Naive thymus-derived CD4-positive, alpha-beta T cell (primary cell): Measurements from ENCODE around the gene ITPRID2. TPM values are rescaled to one million over a fixed set of nuclear protein-coding genes. Genes with fewer than 3 reads are reported as not detected.

Experiments used
- ATAC-seq: fragments of 150-1000 bp; cut with Tn5 transposase; 2 replicates; pipeline ENCODE4 v1.10.0; 2021; ENCODE audit warnings: mild to moderate bottlenecking, moderate library complexity
- CTCF ChIA-PET: fragments of 350-600 bp; sonication (Branson Sonifier 250); formaldehyde crosslinking; loops from one replicate; lab custom pipeline; 2021; ENCODE audit warnings: antibody characterized with exemption; lab: Charles Lee
- POLR2A ChIA-PET: fragments of 350-600 bp; sonication (Branson Sonifier 250); formaldehyde crosslinking; loops from one replicate; lab custom pipeline; 2021; ENCODE audit warnings: antibody characterized with exemption, inconsistent platforms; lab: Charles Lee
- DNase-seq, 9 donors: peaks; one replicate each; pipeline versions ENCODE4 v3.0.0 to v3.0.0-alpha.2; 2020 to 2022; ENCODE audit warnings: mixed read lengths in 1 of 9
- H3K27ac ChIP-seq: one replicate; pipeline ENCODE4 v1.7.0; 2013; ENCODE audit warnings: mild to moderate bottlenecking, low read depth, low read length, moderate library complexity
- H3K27me3 ChIP-seq, 2 donors: one replicate each; pipeline ENCODE4 v1.7.0; 2013; ENCODE audit warnings: low read length in 2 of 2, mild to moderate bottlenecking in 2 of 2, moderate library complexity in 2 of 2; ENCODE audit not compliant: control insufficient read depth in 2 of 2, insufficient read depth in 2 of 2
- H3K36me3 ChIP-seq, 3 experiments: 1 replicate in 2 of 3; 2 replicates in 1 of 3; pipeline ENCODE4 v1.7.0; 2013; ENCODE audit warnings: low read length in 3 of 3, mild to moderate bottlenecking in 3 of 3, moderate library complexity in 1 of 3; ENCODE audit not compliant: insufficient read depth in 3 of 3, control insufficient read depth in 2 of 3
- H3K4me1 ChIP-seq, 2 donors: one replicate each; pipeline ENCODE4 v1.7.0; 2013; ENCODE audit warnings: low read length in 2 of 2, mild to moderate bottlenecking in 2 of 2, moderate library complexity in 1 of 2; ENCODE audit not compliant: control insufficient read depth in 2 of 2, insufficient read depth in 2 of 2
- H3K4me3 ChIP-seq: 2 replicates; pipeline ENCODE4 v1.7.0; 2013; ENCODE audit warnings: mild to moderate bottlenecking, low read length
- H3K9me3 ChIP-seq, 3 experiments: 1 replicate in 2 of 3; 2 replicates in 1 of 3; pipeline ENCODE4 v1.7.0; 2013; ENCODE audit warnings: low read length in 3 of 3; ENCODE audit not compliant: control insufficient read depth in 2 of 3
- H3K27ac Mint-ChIP-seq, 9 donors: one replicate each; pipeline ENCODE4 v1.8.0; 2020 to 2022; ENCODE audit warnings: mixed read lengths in 9 of 9, mild to moderate bottlenecking in 8 of 9, moderate library complexity in 5 of 9, inconsistent platforms in 2 of 9
- H3K27me3 Mint-ChIP-seq, 5 donors: one replicate each; pipeline ENCODE4 v1.8.0; 2021 to 2022; ENCODE audit warnings: mixed read lengths in 5 of 5, mild to moderate bottlenecking in 1 of 5
- H3K36me3 Mint-ChIP-seq, 5 donors: one replicate each; pipeline ENCODE4 v1.8.0; 2020 to 2022; ENCODE audit warnings: mixed read lengths in 5 of 5, mild to moderate bottlenecking in 3 of 5, inconsistent platforms in 1 of 5
- H3K4me1 Mint-ChIP-seq, 7 donors: one replicate each; pipeline ENCODE4 v1.8.0; 2020 to 2022; ENCODE audit warnings: mixed read lengths in 7 of 7, mild to moderate bottlenecking in 3 of 7, inconsistent platforms in 1 of 7
- H3K4me3 Mint-ChIP-seq, 10 donors: one replicate each; pipeline ENCODE4 v1.8.0; 2020 to 2022; ENCODE audit warnings: mild to moderate bottlenecking in 10 of 10, mixed read lengths in 10 of 10, moderate library complexity in 6 of 10, inconsistent platforms in 2 of 10
- H3K9me3 Mint-ChIP-seq, 11 donors: one replicate each; pipeline ENCODE4 v1.8.0; 2020 to 2022; ENCODE audit warnings: mixed read lengths in 11 of 11, mild to moderate bottlenecking in 4 of 11, inconsistent platforms in 1 of 11, moderate library complexity in 1 of 11
- intact Hi-C, 2 donors: fragments of 100-400 bp; cut with micrococcal nuclease; formaldehyde crosslinking; loops; one replicate each; pipeline ENCODE4 v1.15.1; 2023
- polyA plus RNA-seq, 2 donors: library from polyadenylated mRNA; unstranded; fragments of 300-500 nt; fragmentation: Illumina TruSeq; gene quantifications; one replicate each; pipeline ENCODE4 v1.2.3, GENCODE V29; 2021
- total RNA-seq, 6 experiments: library from RNA in 5 of 6; stranded (reverse) in 5 of 6; gene quantifications; 1 replicate in 5 of 6; 2 replicates in 1 of 6; pipeline ENCODE4 v1.2.3 and lab custom pipeline; 2021 to 2026

Gene ITPRID2
- total and polyA plus RNA-seq, 7 experiments from 2014 or later, result 3.9 to 90.9 (median 42.4) TPM

- DNase-seq (no peak), ATAC-seq (no peak)
- intact Hi-C loops, result loop anchor here (1.0 to 10.0 kb wide), 11 partner anchors 11 to 1232 kb away; partner anchors contain the start of genes NCKAP1 (in 2 of the 2), DNAJC10 (in 1 of the 2), ITGA4 (in 1 of the 2) and NUP35 (in 1 of the 2)
- Mint-ChIP-seq H3K9me3 (no peaks in the 10 kb centered on the region), H3K36me3 (peaks cover 0 to 12% (median 0%) of the 10 kb centered on the region in 5 donors), H3K27ac (peak overlapping the region; percentile 74 to 93 (median 89)), H3K4me1 (peaks cover 25 to 49% (median 44%) of the 10 kb centered on the region in 7 donors), H3K4me3 (peak overlapping the region; percentile 90 to 99 (median 97)), H3K27me3 (peaks cover 7 to 31% (median 17%) of the 10 kb centered on the region in 5 donors)
- Histone ChIP-seq H3K36me3 (peaks cover 0 to 4% (median 0%) of the 10 kb centered on the region in 3 experiments), H3K9me3 (no peaks in the 10 kb centered on the region), H3K4me1 (peaks cover 4 to 22% of the 10 kb centered on the region in 2 donors), H3K27ac (peak overlapping the region; percentile 76), H3K27me3 (no peaks in the 10 kb centered on the region), H3K4me3 (peak overlapping the region; percentile 85)
- ChIA-PET POLR2A (interaction anchor here (1.1 to 1.4 kb wide), 2 partner anchors 11 to 16 kb away, joined by 3 read pairs; no protein-coding TSS in a partner anchor), CTCF (interaction anchor here (1.2 to 1.4 kb wide), 2 partner anchors 9 to 10 kb away, joined by 3 to 4 read pairs; no protein-coding TSS in a partner anchor)
Observed at GRCh38 chr2:181892799-181893435, 1.4 kb downstream of the ITPRID2 start.

- no peak for DNase-seq
- no peaks in the 10 kb centered on the region for H3K9me3 Mint-ChIP-seq
- peak overlapping the region in 5 of 10 donors; percentile 3 to 90 (median 24) for H3K4me3 Mint-ChIP-seq
- no peak for ATAC-seq
- H3K9me3 ChIP-seq, result no peaks in the 10 kb centered on the region
- peak overlapping the region in 1 of 9 donors; percentile 10 for H3K27ac Mint-ChIP-seq
- no peak overlapping the region for H3K27ac ChIP-seq
- no peak overlapping the region for H3K4me3 ChIP-seq
- CTCF ChIA-PET, result interaction anchor here (1.3 kb wide), 1 partner anchor 9 kb away, joined by 3 read pairs; no protein-coding TSS in a partner anchor
- peaks cover 4 to 22% of the 10 kb centered on the region in 2 donors for H3K4me1 ChIP-seq
- H3K36me3 Mint-ChIP-seq, result peaks cover 6 to 16% (median 7%) of the 10 kb centered on the region in 5 donors
- intact Hi-C loops, result loop anchor here (5.0 to 10.0 kb wide), 5 partner anchors 437 to 1143 kb away; partner anchors contain the start of genes NCKAP1 (in 2 of the 2), DNAJC10 (in 1 of the 2) and ITGA4 (in 1 of the 2)
- H3K27me3 ChIP-seq, result no peaks in the 10 kb centered on the region
- H3K36me3 ChIP-seq, result peaks cover 0 to 4% (median 0%) of the 10 kb centered on the region in 3 experiments
- POLR2A ChIA-PET, result no interaction called here
- peaks cover 0 to 19% (median 9%) of the 10 kb centered on the region in 5 donors for H3K27me3 Mint-ChIP-seq
- peaks cover 25 to 55% (median 50%) of the 10 kb centered on the region in 7 donors for H3K4me1 Mint-ChIP-seq
Observed at GRCh38 chr2:181894381-181894780, 2.9 kb downstream of the ITPRID2 start.

- Histone ChIP-seq H3K4me1 (peaks cover 4 to 28% of the 10 kb centered on the region in 2 donors), H3K9me3 (no peaks in the 10 kb centered on the region), H3K27ac (no peak overlapping the region), H3K27me3 (no peaks in the 10 kb centered on the region), H3K36me3 (peaks cover 0 to 4% (median 0%) of the 10 kb centered on the region in 3 experiments), H3K4me3 (no peak overlapping the region)
- DNase-seq, result no peak
- Mint-ChIP-seq H3K4me1 (peaks cover 29 to 68% (median 60%) of the 10 kb centered on the region in 7 donors), H3K27me3 (peaks cover 0 to 6% (median 0%) of the 10 kb centered on the region in 5 donors), H3K9me3 (no peaks in the 10 kb centered on the region), H3K4me3 (no peak overlapping the region), H3K27ac (peak overlapping the region in 3 of 9 donors; percentile 13 to 56 (median 29)), H3K36me3 (peaks cover 7 to 25% (median 18%) of the 10 kb centered on the region in 5 donors)
- no peak for ATAC-seq
- intact Hi-C loops, result loop anchor here in 1 of 2 donors (10.0 kb wide), 1 partner anchor 1139 kb away; the partner anchor contains the start of gene NCKAP1
- ChIA-PET POLR2A (no interaction called here), CTCF (interaction anchor here (1.0 to 1.3 kb wide), 3 partner anchors 7 to 1772 kb away, joined by 3 read pairs; no protein-coding TSS in a partner anchor)
Observed at GRCh38 chr2:181895818-181896217, 4.3 kb downstream of the ITPRID2 start.

GRCh38 chr2:181896286-181896685 is 4.8 kb downstream of the ITPRID2 start:
- Histone ChIP-seq H3K4me1 (peaks cover 4 to 24% of the 10 kb centered on the region in 2 donors), H3K36me3 (peaks cover 0 to 4% (median 0%) of the 10 kb centered on the region in 3 experiments), H3K9me3 (no peaks in the 10 kb centered on the region), H3K27me3 (no peaks in the 10 kb centered on the region), H3K4me3 (no peak overlapping the region), H3K27ac (no peak overlapping the region)
- ATAC-seq (no peak), DNase-seq (no peak)
- Mint-ChIP-seq H3K36me3 (peaks cover 7 to 28% (median 21%) of the 10 kb centered on the region in 5 donors), H3K27ac (peak overlapping the region in 2 of 9 donors; percentile 10 to 14), H3K27me3 (peaks cover 0 to under 1% (median 0%) of the 10 kb centered on the region in 5 donors), H3K4me3 (no peak overlapping the region), H3K4me1 (peaks cover 26 to 64% (median 56%) of the 10 kb centered on the region in 7 donors), H3K9me3 (no peaks in the 10 kb centered on the region)
- intact Hi-C loops, result loop anchor here in 1 of 2 donors (10.0 kb wide), 1 partner anchor 1139 kb away; the partner anchor contains the start of gene NCKAP1
- POLR2A ChIA-PET, result no interaction called here
- CTCF ChIA-PET, result interaction anchor here (1.0 to 1.3 kb wide), 2 partner anchors 8 to 1773 kb away, joined by 3 read pairs; no protein-coding TSS in a partner anchor

- intact Hi-C loops, result loop anchor here (1.0 to 10.0 kb wide), 3 partner anchors 9 to 825 kb away; partner anchors contain the start of gene ITPRID2 (in 1 of the 2)
- ChIA-PET POLR2A (interaction anchor here (0.9 kb wide), 1 partner anchor 9 kb away, joined by 3 read pairs; no protein-coding TSS in a partner anchor), CTCF (no interaction called here)
- Histone ChIP-seq H3K9me3 (no peaks in the 10 kb centered on the region), H3K36me3 (peaks cover 0 to 14% (median 0%) of the 10 kb centered on the region in 3 experiments), H3K4me3 (no peak overlapping the region), H3K27ac (no peak overlapping the region), H3K4me1 (peaks cover 0 to 6% of the 10 kb centered on the region in 2 donors), H3K27me3 (no peaks in the 10 kb centered on the region)
- Mint-ChIP-seq H3K36me3 (peaks cover 10 to 47% (median 39%) of the 10 kb centered on the region in 5 donors), H3K4me1 (peaks cover 17 to 51% (median 39%) of the 10 kb centered on the region in 7 donors), H3K4me3 (peak overlapping the region in 1 of 10 donors; percentile 29), H3K27me3 (no peaks in the 10 kb centered on the region), H3K27ac (peak overlapping the region in 4 of 9 donors; percentile 5 to 22 (median 12)), H3K9me3 (peaks cover 0 to 1% (median 0%) of the 10 kb centered on the region in 11 donors)
- DNase-seq (no peak), ATAC-seq (no peak)
Observed at GRCh38 chr2:181900007-181900651, 8.6 kb downstream of the ITPRID2 start.
